NB4 (cell line): Measurements from ENCODE around the gene GLI1.
"Not testable (repeated sequence)": the region's sequence is repeated elsewhere in the genome, so short reads cannot be mapped to it uniquely, and the experiment has no call there.

Experiments used
- DNase-seq: peaks from one replicate; pipeline ENCODE4 v3.0.0; 2010; ENCODE audit warnings: low read depth
- H3K4me3 ChIP-seq: one replicate; pipeline ENCODE4 v1.5.1; 2011; ENCODE audit warnings: mild to moderate bottlenecking, low read depth, low read length, moderate library complexity
- MYC ChIP-seq: IDR thresholded peaks from 2 replicates; pipeline ENCODE4 v1.6.1; 2011; ENCODE audit warnings: low read depth, low read length
- POLR2A ChIP-seq: IDR thresholded peaks from 2 replicates; pipeline ENCODE4 v1.6.1; 2011; ENCODE audit warnings: mild to moderate bottlenecking; ENCODE audit not compliant: insufficient read length; ENCODE audit errors: extremely low read depth
- TF ChIP-seq, protein P1 (sequence below): IDR thresholded peaks from one replicate; pipeline ENCODE4 v1.5.1; 2012; ENCODE audit warnings: low read depth, low read length
- TF ChIP-seq, protein P2 (sequence below): IDR thresholded peaks from 2 replicates; pipeline ENCODE4 v1.6.1; 2011; ENCODE audit warnings: low read depth, low read length

The GLI1 gene

DNA sequence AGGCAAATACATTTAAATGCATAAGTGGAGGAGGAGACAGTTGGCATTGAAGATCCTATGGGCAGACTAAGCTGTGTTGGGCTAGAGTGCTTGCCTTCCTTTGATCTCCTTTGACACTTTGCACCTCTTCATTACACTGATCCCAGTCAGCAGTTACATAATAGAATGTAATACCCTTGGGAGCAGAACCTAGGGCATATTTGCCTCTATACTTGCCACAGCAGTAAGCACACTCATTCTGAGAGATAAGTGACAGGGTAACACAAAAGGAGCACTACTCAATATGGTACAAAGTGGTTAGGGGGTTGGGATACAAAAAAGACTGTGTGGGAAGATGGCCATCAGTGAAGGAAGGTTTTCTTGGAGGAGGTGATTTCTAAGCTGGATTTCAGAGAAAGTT is 37.2 kb downstream of the GLI1 start:
- H3K4me3 ChIP-seq, result no peak overlapping the region
- DNase-seq, result peak; percentile 28
- TF ChIP-seq MYC (no peak), POLR2A (no peak)
- TF ChIP-seq, protein P1, sequence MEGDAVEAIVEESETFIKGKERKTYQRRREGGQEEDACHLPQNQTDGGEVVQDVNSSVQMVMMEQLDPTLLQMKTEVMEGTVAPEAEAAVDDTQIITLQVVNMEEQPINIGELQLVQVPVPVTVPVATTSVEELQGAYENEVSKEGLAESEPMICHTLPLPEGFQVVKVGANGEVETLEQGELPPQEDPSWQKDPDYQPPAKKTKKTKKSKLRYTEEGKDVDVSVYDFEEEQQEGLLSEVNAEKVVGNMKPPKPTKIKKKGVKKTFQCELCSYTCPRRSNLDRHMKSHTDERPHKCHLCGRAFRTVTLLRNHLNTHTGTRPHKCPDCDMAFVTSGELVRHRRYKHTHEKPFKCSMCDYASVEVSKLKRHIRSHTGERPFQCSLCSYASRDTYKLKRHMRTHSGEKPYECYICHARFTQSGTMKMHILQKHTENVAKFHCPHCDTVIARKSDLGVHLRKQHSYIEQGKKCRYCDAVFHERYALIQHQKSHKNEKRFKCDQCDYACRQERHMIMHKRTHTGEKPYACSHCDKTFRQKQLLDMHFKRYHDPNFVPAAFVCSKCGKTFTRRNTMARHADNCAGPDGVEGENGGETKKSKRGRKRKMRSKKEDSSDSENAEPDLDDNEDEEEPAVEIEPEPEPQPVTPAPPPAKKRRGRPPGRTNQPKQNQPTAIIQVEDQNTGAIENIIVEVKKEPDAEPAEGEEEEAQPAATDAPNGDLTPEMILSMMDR, result no peak
- TF ChIP-seq, protein P2, sequence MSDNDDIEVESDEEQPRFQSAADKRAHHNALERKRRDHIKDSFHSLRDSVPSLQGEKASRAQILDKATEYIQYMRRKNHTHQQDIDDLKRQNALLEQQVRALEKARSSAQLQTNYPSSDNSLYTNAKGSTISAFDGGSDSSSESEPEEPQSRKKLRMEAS, result no peak

DNA sequence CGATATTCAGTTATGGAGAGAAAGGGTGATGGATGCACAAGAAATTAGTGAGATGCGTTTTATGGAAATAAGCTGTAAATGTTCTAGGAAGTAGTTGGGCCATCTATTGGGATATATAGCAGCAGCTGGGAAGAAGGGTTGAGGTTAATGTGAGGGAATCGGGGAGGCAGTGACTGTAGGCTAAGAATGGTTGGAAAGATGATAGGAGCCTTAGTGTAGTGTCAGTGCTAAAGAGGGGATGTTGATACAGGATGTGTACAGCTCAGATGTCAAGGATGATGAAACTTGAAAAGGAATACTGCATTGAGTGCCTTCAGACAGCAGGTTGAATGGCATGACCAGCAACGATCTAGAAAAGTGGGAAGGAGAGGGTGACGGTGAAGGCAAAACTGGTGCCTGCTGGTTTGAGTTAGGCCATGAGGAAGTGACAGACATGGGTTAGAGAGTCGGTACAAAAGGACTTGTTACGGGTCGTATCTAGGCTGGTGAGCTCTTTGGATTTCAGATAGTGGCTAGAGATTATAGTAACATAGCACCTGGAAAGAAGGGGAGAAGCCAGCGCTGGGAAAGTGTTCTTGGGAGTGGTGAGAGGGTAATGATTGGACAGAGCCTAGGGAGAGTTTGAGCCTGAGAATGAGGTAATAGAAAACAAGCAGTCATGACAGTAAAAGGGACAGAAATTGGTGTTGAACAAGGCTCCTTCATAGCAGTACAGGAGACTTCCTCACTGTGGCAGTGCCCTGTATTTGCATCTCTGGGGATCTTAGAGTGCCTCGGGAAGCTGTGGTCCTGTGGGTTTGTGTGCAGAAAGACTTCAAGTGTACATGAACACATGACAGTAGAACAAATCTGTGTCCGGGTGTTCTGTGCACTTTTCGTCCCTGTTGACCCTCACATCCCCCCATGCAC is 37.9 kb downstream of the GLI1 start:
- no peak for DNase-seq
- no peak overlapping the region for H3K4me3 ChIP-seq
- TF ChIP-seq, protein P2, result no peak
- TF ChIP-seq, protein P1, result no peak
- TF ChIP-seq POLR2A (no peak), MYC (no peak)

DNA sequence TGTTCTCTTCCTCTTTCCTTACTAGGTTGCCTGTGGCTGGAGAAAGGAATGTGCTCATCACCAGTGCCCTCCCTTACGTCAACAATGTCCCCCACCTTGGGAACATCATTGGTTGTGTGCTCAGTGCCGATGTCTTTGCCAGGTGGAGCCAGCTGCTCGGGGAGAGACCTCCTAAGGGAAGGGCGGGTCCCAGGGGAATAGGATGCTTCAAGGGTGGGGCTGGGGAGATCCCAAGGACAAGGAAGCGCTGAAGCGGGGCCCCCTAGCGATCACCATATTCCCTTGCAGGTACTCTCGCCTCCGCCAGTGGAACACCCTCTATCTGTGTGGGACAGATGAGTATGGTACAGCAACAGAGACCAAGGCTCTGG is 38.5 kb downstream of the GLI1 start:
- no peak for TF ChIP-seq MYC
- no peak for TF ChIP-seq POLR2A
- TF ChIP-seq, protein P1, result no peak
- TF ChIP-seq, protein P2, result no peak
- DNase-seq, result no peak
- H3K4me3 ChIP-seq, result no peak overlapping the region

DNA sequence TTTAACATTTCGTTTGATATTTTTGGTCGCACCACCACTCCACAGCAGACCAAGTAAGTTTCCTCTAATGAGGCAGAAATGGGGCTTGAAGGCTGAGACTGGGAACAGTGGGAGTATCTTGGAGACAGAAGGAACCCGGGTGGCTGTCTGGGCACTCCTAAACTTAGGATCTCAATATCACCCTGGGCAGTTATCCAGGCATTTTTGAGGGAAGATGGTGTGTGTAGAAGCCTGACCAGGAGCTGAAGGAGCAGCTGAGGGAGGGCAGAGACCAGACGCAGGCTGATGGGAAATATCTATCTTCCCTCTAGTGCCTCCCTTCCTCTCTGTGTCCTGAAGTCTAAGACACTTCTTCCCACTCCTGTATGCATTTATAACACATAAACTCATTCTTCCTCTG is 39.0 kb downstream of the GLI1 start:
- no peak for DNase-seq
- TF ChIP-seq, protein P1, result no peak
- TF ChIP-seq, protein P2, result no peak
- TF ChIP-seq MYC (no peak), POLR2A (no peak)
- no peak overlapping the region for H3K4me3 ChIP-seq

DNA sequence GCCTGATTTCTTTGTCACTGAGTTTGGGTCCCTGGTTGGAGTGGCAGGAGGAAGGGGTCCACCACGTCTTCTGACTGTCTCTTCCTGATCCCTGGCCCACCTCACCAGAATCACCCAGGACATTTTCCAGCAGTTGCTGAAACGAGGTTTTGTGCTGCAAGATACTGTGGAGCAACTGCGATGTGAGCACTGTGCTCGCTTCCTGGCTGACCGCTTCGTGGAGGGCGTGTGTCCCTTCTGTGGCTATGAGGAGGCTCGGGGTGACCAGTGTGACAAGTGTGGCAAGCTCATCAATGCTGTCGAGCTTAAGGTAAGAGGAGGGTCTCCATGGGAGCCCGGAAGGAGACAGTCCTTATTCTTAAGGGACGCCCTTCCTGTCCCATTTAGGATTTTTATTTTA is 40.6 kb downstream of the GLI1 start:
- no peak for DNase-seq
- no peak overlapping the region for H3K4me3 ChIP-seq
- TF ChIP-seq, protein P1, result no peak

DNA sequence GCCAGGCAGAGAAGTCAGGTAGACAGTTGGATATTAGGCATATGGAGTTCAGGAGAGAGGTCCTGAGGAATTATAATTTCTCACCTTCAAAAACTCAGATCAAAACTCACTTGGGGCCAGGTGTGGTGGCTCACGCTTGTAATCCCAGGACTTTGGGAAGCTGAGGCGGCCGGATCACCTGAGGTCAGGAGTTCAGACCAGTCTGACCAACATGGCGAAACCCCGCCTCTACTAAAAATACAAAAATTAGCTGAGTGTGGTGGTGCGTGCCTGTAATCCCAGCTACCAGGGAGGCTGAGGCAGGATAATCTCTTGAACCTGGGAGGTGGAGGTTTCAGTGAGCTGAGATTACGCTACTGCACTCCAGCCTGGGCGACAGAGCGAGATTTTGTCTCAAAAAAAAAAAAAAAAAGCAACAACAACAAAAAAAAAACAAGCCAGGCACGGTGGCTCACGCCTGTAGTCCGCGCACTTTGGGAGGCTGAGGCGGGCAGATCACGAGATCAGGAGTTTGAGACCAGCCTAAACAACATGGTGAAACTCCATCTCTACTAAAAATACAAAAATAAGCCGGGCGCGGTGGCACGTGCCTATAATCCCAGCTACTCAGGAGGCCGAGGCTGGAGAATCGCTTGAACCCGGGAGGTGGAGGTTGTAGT is 42.9 kb downstream of the GLI1 start:
- H3K4me3 ChIP-seq, DNase-seq: not testable (repeated sequence)

- DNase-seq, H3K4me3 ChIP-seq: not testable (repeated sequence)
These were observed 47.0 kb downstream of the GLI1 start for GRCh38 chr12:57506541-57506940.

- not testable (repeated sequence) for DNase-seq, H3K4me3 ChIP-seq
These were observed 48.2 kb downstream of the GLI1 start for GRCh38 chr12:57507796-57508195.
